Thyroid gland (tissue), 4 donors: Measurements from ENCODE around the gene DNAAF1. TPM values are rescaled to one million over a fixed set of nuclear protein-coding genes. Genes with fewer than 3 reads are reported as not detected.

Experiments
- DNase-seq, 2 donors: peaks; one replicate each; pipeline ENCODE4 v3.0.0-alpha.2; 2019
- H3K27ac ChIP-seq, 3 donors: fragments of 200-600 bp; sonication (generic); 1 replicate in 2 of 3; 2 replicates in 1 of 3; pipeline ENCODE4 v1.5.1; 2016 to 2019; ENCODE audit warnings: mild to moderate bottlenecking in 1 of 3, moderate library complexity in 1 of 3
- H3K27me3 ChIP-seq: fragments of 200-600 bp; sonication (generic); one replicate; pipeline ENCODE4 v1.5.1; 2019
- H3K36me3 ChIP-seq, 2 donors: fragments of 200-600 bp; sonication (generic); one replicate each; pipeline ENCODE4 v1.5.1; 2016 to 2019
- H3K4me1 ChIP-seq, 2 donors: fragments of 200-600 bp; sonication (generic); one replicate each; pipeline ENCODE4 v1.5.1; 2017 to 2019
- H3K4me3 ChIP-seq, 3 donors: fragments of 200-600 bp; sonication (generic); replicated peaks in 1 of 3; 1 replicate in 2 of 3; 2 replicates in 1 of 3; pipeline ENCODE4 v1.5.1; 2016; ENCODE audit warnings: mild to moderate bottlenecking in 1 of 3
- H3K9me3 ChIP-seq: fragments of 200-600 bp; sonication (generic); one replicate; pipeline ENCODE4 v1.5.1; 2017
- CTCF ChIP-seq, 6 experiments: fragments of 200-600 bp in 3 of 6; fragments of 450-650 bp in 3 of 6; sonication (generic) in 3 of 6; IDR thresholded peaks; one replicate each; pipeline ENCODE4 v1.5.1; 2016 to 2019; ENCODE audit warnings: antibody characterized with exemption in 6 of 6, mild to moderate bottlenecking in 2 of 6, inconsistent platforms in 1 of 6, moderate library complexity in 1 of 6
- POLR2A ChIP-seq, 2 donors: fragments of 450-650 bp; IDR thresholded peaks; one replicate each; pipeline ENCODE4 v1.6.1; 2017; ENCODE audit warnings: antibody characterized with exemption in 2 of 2, mild to moderate bottlenecking in 2 of 2, moderate library complexity in 1 of 2
- WGBS, 2 donors: methylation state at CpG; one replicate each; pipeline ENCODE4 v1.1.5; 2017; 5-methylcytosine and 5-hydroxymethylcytosine counted together
- intact Hi-C: fragments of 100-400 bp; cut with DNase I; formaldehyde crosslinking; loops from one replicate; pipeline ENCODE4 v1.15.1; 2023
- total RNA-seq, 4 donors: library from RNA; depleted of rRNA; stranded (reverse); fragments of >200 nt; gene quantifications; one replicate each; pipeline ENCODE4 v1.2.3, GENCODE V29; 2016

Gene DNAAF1
- total RNA-seq, 4 donors from 2014 or later, result 1.5 to 11.2 (median 2.8) TPM

- 32 to 42% methylated on average over 10 of the region's 10 CpGs for WGBS, 2 donors
- Histone ChIP-seq H3K27ac (peak overlapping the region in 2 of 3 donors; percentile 86 to 98), H3K4me3 (no peak overlapping the region), H3K27me3 (no peaks in the 10 kb centered on the region), H3K9me3 (no peaks in the 10 kb centered on the region), H3K36me3 (peaks cover 17 to 18% of the 10 kb centered on the region in 2 donors), H3K4me1 (peaks cover 17 to 36% of the 10 kb centered on the region in 2 donors)
- peak; percentile 23 to 96 (median 82) for TF ChIP-seq CTCF (IDR thresholded peaks at IDR 0.05)
- TF ChIP-seq POLR2A (IDR thresholded peaks at IDR 0.05), result no peak
- intact Hi-C loops, result no loop called here
- peak; percentile 76 to 80 for DNase-seq
Measured at GRCh38 chr16:84175350-84176081, 30.4 kb downstream of the DNAAF1 start.

GRCh38 chr16:84176192-84177053 is 31.3 kb downstream of the DNAAF1 start:
- Histone ChIP-seq H3K9me3 (no peaks in the 10 kb centered on the region), H3K4me1 (peaks cover 17 to 36% of the 10 kb centered on the region in 2 donors), H3K36me3 (peaks cover 26 to 27% of the 10 kb centered on the region in 2 donors), H3K27me3 (no peaks in the 10 kb centered on the region), H3K27ac (peak overlapping the region; percentile 86 to 98 (median 95)), H3K4me3 (no peak overlapping the region)
- TF ChIP-seq CTCF (IDR thresholded peaks at IDR 0.05), result no peak
- no peak for TF ChIP-seq POLR2A (IDR thresholded peaks at IDR 0.05)
- WGBS, 2 donors, result 60 to 66% methylated on average over 5 to 17 of the region's 18 CpGs
- DNase-seq, result no peak
- intact Hi-C loops, result no loop called here

- Histone ChIP-seq H3K27me3 (no peaks in the 10 kb centered on the region), H3K27ac (peak overlapping the region; percentile 86 to 98 (median 98)), H3K36me3 (peaks cover 35 to 37% of the 10 kb centered on the region in 2 donors), H3K4me3 (no peak overlapping the region), H3K4me1 (peaks cover 17 to 36% of the 10 kb centered on the region in 2 donors), H3K9me3 (no peaks in the 10 kb centered on the region)
- intact Hi-C loops, result no loop called here
- no peak for TF ChIP-seq CTCF (IDR thresholded peaks at IDR 0.05)
- TF ChIP-seq POLR2A (IDR thresholded peaks at IDR 0.05), result no peak
- no peak for DNase-seq
- WGBS, 2 donors, result 58 to 59% methylated on average over 9 of the region's 9 CpGs
Measured at GRCh38 chr16:84177741-84178073, 32.6 kb downstream of the DNAAF1 start.

GRCh38 chr16:84178146-84178765 is 33.1 kb downstream of the DNAAF1 start:
- 90 to 92% methylated on average over 8 to 11 of the region's 15 CpGs for WGBS, 2 donors
- TF ChIP-seq CTCF (IDR thresholded peaks at IDR 0.05) (no peak), POLR2A (IDR thresholded peaks at IDR 0.05) (no peak)
- peaks cover 17 to 36% of the 10 kb centered on the region in 2 donors for H3K4me1 ChIP-seq
- intact Hi-C loops, result no loop called here
- no peak for DNase-seq
- H3K9me3 ChIP-seq, result no peaks in the 10 kb centered on the region
- H3K4me3 ChIP-seq, result no peak overlapping the region
- H3K27ac ChIP-seq, result peak overlapping the region; percentile 86 to 98 (median 98)
- no peaks in the 10 kb centered on the region for H3K27me3 ChIP-seq
- H3K36me3 ChIP-seq, result peaks cover 36 to 42% of the 10 kb centered on the region in 2 donors
